HL-60 (cell line): ENCODE measurements around the gene FLRT2.

ENCODE experiments used
- DNase-seq, 2 experiments: peaks; one replicate each; pipeline ENCODE4 v3.0.0-alpha.2; 2010 to 2020; ENCODE audit warnings: low read depth in 1 of 2, low spot score in 1 of 2
- H3K27ac ChIP-seq: fragments of 250-450 bp; sonication (Bioruptor Pico); replicated peaks from 2 replicates; pipeline ENCODE4 v1.5.1; 2020; ENCODE audit warnings: mild to moderate bottlenecking, moderate library complexity
- H3K27me3 ChIP-seq: fragments of 250-450 bp; sonication (Bioruptor Pico); 2 replicates; pipeline ENCODE4 v1.5.1; 2021; ENCODE audit warnings: mild to moderate bottlenecking, moderate library complexity; ENCODE audit not compliant: insufficient read depth, poor library complexity, severe bottlenecking
- H3K4me3 ChIP-seq: replicated peaks from 2 replicates; pipeline ENCODE4 v1.5.1; 2011; ENCODE audit warnings: mild to moderate bottlenecking, control low read depth, low read length; ENCODE audit not compliant: insufficient read depth
- CTCF ChIP-seq: IDR thresholded peaks from one replicate; pipeline ENCODE4 v1.5.1; 2011; ENCODE audit warnings: low read length, control low read depth, inconsistent platforms; ENCODE audit not compliant: insufficient read depth
- GABPA ChIP-seq: IDR thresholded peaks from 2 replicates; pipeline ENCODE4 v1.6.1; 2012; ENCODE audit warnings: low read depth
- POLR2AphosphoS5 ChIP-seq: IDR thresholded peaks from 2 replicates; pipeline ENCODE4 v1.6.1; 2012; ENCODE audit warnings: low read depth
- REST ChIP-seq: IDR thresholded peaks from 2 replicates; pipeline ENCODE4 v1.6.1; 2012; ENCODE audit warnings: low read depth; ENCODE audit not compliant: insufficient replicate concordance
- SPI1 ChIP-seq: IDR thresholded peaks from 2 replicates; pipeline ENCODE4 v1.6.1; 2012; ENCODE audit warnings: low read depth, mild to moderate bottlenecking, borderline replicate concordance

FLRT2 gene

GRCh38 chr14:85483037-85483436, 46.9 kb upstream of the FLRT2 start:
- DNase-seq = no peak
- Histone ChIP-seq H3K27ac (no peak overlapping the region), H3K4me3 (no peak overlapping the region), H3K27me3 (no peaks in the 10 kb centered on the region)
- TF ChIP-seq GABPA = no peak
- TF ChIP-seq POLR2AphosphoS5 = no peak
- no peak for TF ChIP-seq SPI1
- no peak for TF ChIP-seq REST
- no peak for TF ChIP-seq CTCF

- TF ChIP-seq SPI1 (no peak), REST (no peak), GABPA (no peak), CTCF (no peak), POLR2AphosphoS5 (no peak)
- Histone ChIP-seq H3K27ac (no peak overlapping the region), H3K4me3 (no peak overlapping the region), H3K27me3 (no peaks in the 10 kb centered on the region)
- no peak for DNase-seq
Observed at GRCh38 chr14:85483652-85484051, 46.3 kb upstream of the FLRT2 start.

GRCh38 chr14:85487215-85487614, 42.7 kb upstream of the FLRT2 start:
- H3K27ac ChIP-seq = no peak overlapping the region

More at GRCh38 chr14:85487215-85487614, 42.7 kb upstream of the FLRT2 start:
- no peak for DNase-seq
- no peak for TF ChIP-seq CTCF
- TF ChIP-seq POLR2AphosphoS5 = no peak
- no peak for TF ChIP-seq GABPA
- Histone ChIP-seq H3K4me3 (no peak overlapping the region), H3K27me3 (no peaks in the 10 kb centered on the region)
